MG63 (cell line): Measurements from ENCODE around the gene GUCD1. TPM values are rescaled to one million over a fixed set of nuclear protein-coding genes. Genes with fewer than 3 reads are reported as not detected.

Experiments
- DNase-seq: peaks from one replicate; pipeline ENCODE4 v3.0.0-alpha.2; 2020
- H3K27me3 ChIP-seq: fragments of 250-450 bp; sonication (Bioruptor Pico); 2 replicates; pipeline ENCODE4 v1.5.1; 2020; ENCODE audit warnings: mild to moderate bottlenecking, moderate library complexity
- H3K36me3 ChIP-seq: fragments of 250-450 bp; sonication (Bioruptor Pico); 2 replicates; pipeline ENCODE4 v1.5.1; 2020; ENCODE audit warnings: mild to moderate bottlenecking, moderate library complexity
- H3K4me3 ChIP-seq: fragments of 250-450 bp; sonication (Bioruptor Pico); 2 replicates; pipeline ENCODE4 v1.5.1; 2020; ENCODE audit warnings: mild to moderate bottlenecking, moderate library complexity
- H3K9me3 ChIP-seq: fragments of 250-450 bp; sonication (Bioruptor Pico); 2 replicates; pipeline ENCODE4 v1.5.1; 2020; ENCODE audit warnings: mild to moderate bottlenecking, moderate library complexity
- total RNA-seq: library from RNA; depleted of rRNA; stranded (reverse); fragments of >200 nt; shearing (Covaris generic); gene quantifications from 2 replicates; pipeline ENCODE4 v1.2.3, GENCODE V29; 2014; ENCODE audit warnings: low replicate concordance

Gene GUCD1
- total RNA-seq, 1 experiment from 2014 or later, result 128 TPM

GRCh38 chr22:24504540-24504939, 50.4 kb downstream of the GUCD1 start:
- no peaks in the 10 kb centered on the region for H3K9me3 ChIP-seq

GRCh38 chr22:24503843-24504338, 51.0 kb downstream of the GUCD1 start:
- no peaks in the 10 kb centered on the region for H3K27me3 ChIP-seq
- no peaks in the 10 kb centered on the region for H3K36me3 ChIP-seq
- H3K9me3 ChIP-seq, result no peaks in the 10 kb centered on the region
- no peak overlapping the region for H3K4me3 ChIP-seq
- no peak for DNase-seq

More at GRCh38 chr22:24504540-24504939, 50.4 kb downstream of the GUCD1 start:
- H3K4me3 ChIP-seq, result no peak overlapping the region
- H3K36me3 ChIP-seq, result no peaks in the 10 kb centered on the region
- H3K27me3 ChIP-seq, result no peaks in the 10 kb centered on the region
- no peak for DNase-seq

DNA sequence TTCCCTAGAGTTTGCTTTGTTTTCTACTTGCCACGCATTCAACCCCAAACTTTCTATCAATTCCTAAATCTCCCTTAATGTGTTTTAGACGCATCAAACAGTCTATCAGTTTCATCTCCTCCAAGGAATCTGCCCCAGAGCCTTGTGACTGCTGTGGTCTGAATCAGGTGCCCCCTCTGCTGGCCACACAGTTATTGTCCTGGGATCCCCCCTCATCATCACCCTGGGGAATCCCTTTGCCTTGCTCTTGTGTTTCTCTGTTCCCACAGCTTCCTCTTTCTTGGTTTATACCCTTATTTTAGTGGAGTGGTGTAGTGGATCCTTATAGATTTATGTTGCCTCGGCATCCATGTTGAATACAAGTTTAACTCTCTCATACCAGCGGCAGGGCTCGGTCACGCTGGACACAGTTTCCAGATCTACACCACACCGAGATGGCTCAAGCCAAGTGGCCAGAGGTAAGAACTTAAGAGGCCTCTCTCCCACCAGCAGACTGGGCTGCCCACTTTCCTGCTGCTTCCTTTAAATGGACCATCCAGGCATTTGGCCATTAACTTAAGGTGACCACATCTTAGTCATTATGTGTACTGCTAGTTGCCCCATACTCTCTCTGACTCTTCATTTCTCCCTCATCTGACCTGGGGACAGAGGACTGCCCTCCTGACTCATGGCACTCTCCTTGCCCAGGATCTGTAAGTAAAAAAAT, 51.6 kb downstream of the GUCD1 start:
- H3K4me3 ChIP-seq, result no peak overlapping the region
- no peaks in the 10 kb centered on the region for H3K27me3 ChIP-seq
- peak; percentile 38 for DNase-seq
- no peaks in the 10 kb centered on the region for H3K36me3 ChIP-seq
- H3K9me3 ChIP-seq, result no peaks in the 10 kb centered on the region

DNA sequence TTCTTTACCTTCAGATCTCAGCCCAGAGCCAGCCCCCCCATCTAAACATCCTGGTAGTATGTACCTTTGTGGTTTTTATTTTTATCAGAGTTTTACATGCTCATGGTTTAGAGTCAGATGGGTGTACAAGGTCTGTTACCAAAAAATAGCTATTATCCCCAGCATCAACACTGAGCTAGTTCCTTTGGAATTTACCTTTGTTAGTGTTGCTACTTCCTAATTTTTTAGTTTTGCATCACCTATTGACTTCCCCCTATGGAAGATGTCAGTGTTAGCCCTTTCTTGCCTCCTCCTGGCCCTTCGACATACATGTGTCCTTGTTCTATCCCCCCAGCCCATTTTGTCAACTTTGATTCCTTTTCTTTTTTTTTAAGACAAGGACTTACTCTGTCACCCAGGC, 52.4 kb downstream of the GUCD1 start:
- no peaks in the 10 kb centered on the region for H3K27me3 ChIP-seq
- no peak overlapping the region for H3K4me3 ChIP-seq
- no peaks in the 10 kb centered on the region for H3K9me3 ChIP-seq
- DNase-seq, result no peak
- no peaks in the 10 kb centered on the region for H3K36me3 ChIP-seq

DNA sequence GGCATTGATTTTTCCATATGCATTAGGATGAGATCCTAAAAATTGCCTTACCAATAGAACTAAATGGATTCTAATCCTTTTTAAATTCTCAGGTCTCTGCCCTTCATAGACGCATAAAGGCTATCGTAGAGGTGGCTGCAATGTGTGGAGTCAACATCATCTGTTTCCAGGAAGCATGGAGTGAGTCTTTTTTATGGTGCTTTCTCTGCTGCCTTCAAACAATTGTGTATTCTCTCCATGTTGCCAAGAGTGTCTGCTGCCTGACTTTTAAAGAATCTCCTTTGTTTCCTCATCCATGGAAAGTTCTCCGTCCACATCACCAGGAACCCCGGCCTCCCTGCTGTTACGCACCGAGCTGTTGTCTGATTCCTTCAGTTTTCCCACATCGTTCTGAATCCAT, 52.9 kb downstream of the GUCD1 start:
- Histone ChIP-seq H3K27me3 (no peaks in the 10 kb centered on the region), H3K4me3 (no peak overlapping the region), H3K36me3 (no peaks in the 10 kb centered on the region), H3K9me3 (no peaks in the 10 kb centered on the region)
- DNase-seq, result no peak

DNA sequence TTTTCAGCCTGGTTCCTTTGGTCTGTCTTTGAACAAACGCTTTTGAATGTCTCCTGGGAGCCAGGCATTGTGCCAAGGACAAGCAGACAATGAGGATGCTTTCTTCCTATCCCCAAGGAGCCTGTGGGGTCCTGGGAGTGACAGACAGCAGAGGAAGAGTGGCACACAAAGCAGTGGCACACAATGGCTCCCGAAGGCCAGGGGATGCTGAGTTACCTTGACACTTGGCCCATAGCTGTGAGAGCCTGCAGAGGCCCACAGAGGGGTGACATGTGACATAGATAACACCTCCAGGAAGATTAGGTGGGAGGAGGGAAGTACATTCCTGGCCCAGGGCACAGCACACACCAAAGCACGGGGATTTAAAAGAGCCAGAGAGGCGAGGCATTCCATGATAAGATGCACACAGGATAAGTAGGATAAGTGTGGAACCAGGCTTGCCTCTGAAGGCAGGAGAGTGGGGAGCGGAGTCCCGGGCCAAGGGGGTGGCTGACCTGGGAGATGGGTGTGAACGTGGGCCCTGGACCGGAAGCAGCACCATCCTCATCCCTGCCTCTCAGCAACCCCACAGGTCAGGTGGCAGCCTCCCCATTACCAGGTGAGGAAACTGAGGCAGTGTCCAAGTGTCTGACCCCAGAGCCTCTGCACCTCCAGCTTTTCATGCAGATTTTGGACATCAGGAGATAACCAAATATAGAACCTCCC, 53.5 kb downstream of the GUCD1 start:
- Histone ChIP-seq H3K36me3 (no peaks in the 10 kb centered on the region), H3K9me3 (no peaks in the 10 kb centered on the region), H3K4me3 (no peak overlapping the region), H3K27me3 (no peaks in the 10 kb centered on the region)
- no peak for DNase-seq

GRCh38 chr22:24500277-24500820, 54.6 kb downstream of the GUCD1 start:
- no peaks in the 10 kb centered on the region for H3K9me3 ChIP-seq
- no peaks in the 10 kb centered on the region for H3K27me3 ChIP-seq
- no peaks in the 10 kb centered on the region for H3K36me3 ChIP-seq
- DNase-seq, result no peak
- H3K4me3 ChIP-seq, result no peak overlapping the region

- Histone ChIP-seq H3K4me3 (no peak overlapping the region), H3K36me3 (no peaks in the 10 kb centered on the region), H3K27me3 (no peaks in the 10 kb centered on the region), H3K9me3 (no peaks in the 10 kb centered on the region)
- no peak for DNase-seq
Measured at GRCh38 chr22:24499706-24500276, 55.1 kb downstream of the GUCD1 start.

DNA sequence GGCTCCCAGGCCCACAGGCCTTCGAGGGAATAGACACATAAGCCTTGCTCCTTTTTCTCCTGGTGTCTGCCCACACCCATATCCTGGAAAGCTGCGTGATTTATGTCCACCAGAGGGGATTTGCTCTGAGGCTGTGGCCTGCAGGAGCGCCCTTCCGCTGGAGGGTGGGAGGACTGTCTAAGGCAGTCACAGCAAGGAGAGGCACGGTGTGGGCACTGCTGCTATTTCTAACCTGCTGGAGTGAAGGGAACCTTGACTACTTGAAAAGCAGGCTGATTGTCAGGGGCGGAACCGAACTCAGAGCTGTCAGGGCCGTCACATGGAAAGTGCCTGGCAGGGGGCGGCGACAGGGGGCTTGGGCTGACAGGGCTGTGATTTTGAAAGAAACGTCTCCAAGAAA, 56.1 kb downstream of the GUCD1 start:
- no peak for DNase-seq
- no peak overlapping the region for H3K4me3 ChIP-seq
- H3K9me3 ChIP-seq, result no peaks in the 10 kb centered on the region
- H3K36me3 ChIP-seq, result no peaks in the 10 kb centered on the region
- no peaks in the 10 kb centered on the region for H3K27me3 ChIP-seq

- H3K36me3 ChIP-seq, result no peaks in the 10 kb centered on the region
- H3K27me3 ChIP-seq, result no peaks in the 10 kb centered on the region
- no peak for DNase-seq
- H3K9me3 ChIP-seq, result no peaks in the 10 kb centered on the region
- no peak overlapping the region for H3K4me3 ChIP-seq
Measured at GRCh38 chr22:24497841-24498258, 57.1 kb downstream of the GUCD1 start.

GRCh38 chr22:24496661-24497060, 58.3 kb downstream of the GUCD1 start:
- no peaks in the 10 kb centered on the region for H3K27me3 ChIP-seq

GRCh38 chr22:24496234-24496633, 58.7 kb downstream of the GUCD1 start:
- no peak for DNase-seq
- no peaks in the 10 kb centered on the region for H3K9me3 ChIP-seq
- H3K36me3 ChIP-seq, result no peaks in the 10 kb centered on the region
- H3K4me3 ChIP-seq, result no peak overlapping the region
- H3K27me3 ChIP-seq, result no peaks in the 10 kb centered on the region

More at GRCh38 chr22:24496661-24497060, 58.3 kb downstream of the GUCD1 start:
- no peaks in the 10 kb centered on the region for H3K9me3 ChIP-seq
- no peak for DNase-seq
- no peak overlapping the region for H3K4me3 ChIP-seq
- no peaks in the 10 kb centered on the region for H3K36me3 ChIP-seq

GRCh38 chr22:24495365-24495675, 59.6 kb downstream of the GUCD1 start:
- no peak for DNase-seq
- Histone ChIP-seq H3K4me3 (no peak overlapping the region), H3K36me3 (no peaks in the 10 kb centered on the region), H3K27me3 (no peaks in the 10 kb centered on the region), H3K9me3 (no peaks in the 10 kb centered on the region)

GRCh38 chr22:24494528-24495364, 60.2 kb downstream of the GUCD1 start, which contains the start of gene UPB1:
Gene UPB1 (plus strand): TSS chr22:24495332. CDS start chr22:24495404, 72 bp downstream.
- DNase-seq, result no peak
- no peaks in the 10 kb centered on the region for H3K27me3 ChIP-seq
- H3K4me3 ChIP-seq, result no peak within 1 kb of the TSS
- H3K36me3 ChIP-seq, result no peaks in the 10 kb centered on the region
- H3K9me3 ChIP-seq, result no peaks in the 10 kb centered on the region

DNA sequence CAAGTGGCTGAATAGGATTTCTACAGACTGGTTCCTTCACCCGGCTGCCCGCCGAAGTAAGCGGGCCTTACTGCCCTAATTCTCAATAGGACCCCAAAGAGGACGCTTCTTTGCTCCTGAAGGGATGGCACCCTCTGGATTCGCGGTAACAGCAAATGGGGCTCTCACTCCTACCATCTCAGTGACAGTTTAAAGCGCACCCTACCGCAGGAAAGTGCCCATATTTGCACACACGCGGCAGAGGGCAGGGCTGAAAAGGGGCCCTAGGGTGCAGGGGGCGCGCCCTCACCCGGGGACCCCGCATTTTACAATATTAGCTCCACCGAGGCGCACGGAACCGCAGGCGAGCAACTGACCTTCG, 60.8 kb downstream of the GUCD1 start:
- no peaks in the 10 kb centered on the region for H3K36me3 ChIP-seq
- H3K27me3 ChIP-seq, result no peaks in the 10 kb centered on the region
- H3K9me3 ChIP-seq, result no peaks in the 10 kb centered on the region
- no peak for DNase-seq
- H3K4me3 ChIP-seq, result no peak overlapping the region

DNA sequence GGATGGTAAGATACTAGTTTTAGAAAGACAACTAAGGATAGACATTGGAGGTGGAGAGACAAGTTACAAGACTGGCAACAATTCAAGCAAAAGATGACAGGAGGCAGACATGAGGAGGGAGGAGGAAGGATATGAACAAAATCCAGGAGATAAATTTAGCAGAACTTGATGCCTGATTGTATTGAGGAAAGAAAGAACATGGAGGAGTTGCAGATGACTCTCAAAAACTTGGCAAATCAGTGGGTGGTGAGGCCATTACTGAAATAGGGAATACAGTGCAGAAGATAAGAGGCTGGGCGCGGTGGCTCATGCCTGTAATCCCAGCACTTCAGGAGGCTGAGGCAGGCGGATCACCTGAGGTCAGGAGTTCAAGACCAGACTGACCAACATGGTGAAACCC, 62.5 kb downstream of the GUCD1 start:
- Histone ChIP-seq H3K27me3 (no peaks in the 10 kb centered on the region), H3K4me3 (no peak overlapping the region), H3K36me3 (no peaks in the 10 kb centered on the region), H3K9me3 (no peaks in the 10 kb centered on the region)
- DNase-seq, result no peak
